Fibroblast of pulmonary artery (primary cell): Measurements from ENCODE around the gene LARGE1.
A peak's percentile ranks its signal among the peaks of the same experiment; 100 is the strongest.

Experiments used
- DNase-seq: peaks from one replicate; pipeline ENCODE4 v3.0.0-alpha.2; 2010; ENCODE audit warnings: low read depth
- H3K4me3 ChIP-seq: replicated peaks from 2 replicates; pipeline ENCODE4 v1.5.1; 2011; ENCODE audit warnings: low read depth, mild to moderate bottlenecking, control low read depth, low read length, moderate library complexity
- CTCF ChIP-seq: IDR thresholded peaks from 2 replicates; pipeline ENCODE4 v1.5.1; 2011; ENCODE audit warnings: mild to moderate bottlenecking, control low read depth, low read length, inconsistent platforms; ENCODE audit errors: missing control alignments

Gene LARGE1

DNA sequence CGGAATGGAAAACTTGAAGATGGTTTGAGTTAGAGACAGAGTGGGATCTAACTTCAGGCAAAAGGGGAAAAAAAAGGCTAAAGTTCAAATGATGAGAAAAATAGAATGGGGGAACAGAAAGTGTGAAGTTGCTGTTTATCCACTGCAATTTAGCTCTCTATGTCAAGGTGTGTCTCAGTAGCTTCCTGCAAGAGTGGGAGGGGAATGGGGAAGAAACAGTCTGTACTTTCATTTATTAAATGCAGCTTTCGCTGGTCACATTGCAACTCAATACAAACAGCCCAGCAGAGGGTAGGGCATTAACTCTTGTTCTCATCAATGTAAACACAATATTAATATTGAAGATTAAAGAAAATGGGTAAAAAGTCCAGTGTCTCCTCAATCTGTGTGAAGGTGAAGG, 647.4 kb downstream of the LARGE1 start:
- H3K4me3 ChIP-seq, result no peak overlapping the region
- DNase-seq, result no peak
- TF ChIP-seq CTCF, result no peak

DNA sequence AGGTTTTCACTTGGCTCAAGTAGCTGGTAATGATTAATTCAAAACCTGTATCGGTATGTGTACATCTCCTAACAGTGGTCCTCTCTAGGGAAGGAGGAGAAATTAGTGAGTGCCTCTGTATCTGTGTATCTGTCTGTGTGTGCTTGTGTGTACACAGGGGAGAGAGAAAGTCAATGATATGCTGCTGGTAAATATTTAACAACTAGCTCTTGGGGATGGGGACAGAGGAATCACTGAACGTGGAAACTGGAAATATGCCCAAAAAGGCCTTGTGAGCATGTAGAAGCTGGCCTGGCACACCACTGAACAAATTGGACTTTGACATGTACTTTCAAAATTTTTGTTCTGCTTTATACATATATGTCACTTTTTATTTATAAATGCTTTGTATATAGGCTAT, 648.1 kb downstream of the LARGE1 start:
- no peak for DNase-seq
- H3K4me3 ChIP-seq, result no peak overlapping the region
- TF ChIP-seq CTCF, result no peak

- peak; percentile 42 for DNase-seq
- TF ChIP-seq CTCF, result no peak
Measured at GRCh38 chr22:33271390-33272161, 648.7 kb downstream of the LARGE1 start.

GRCh38 chr22:33270596-33270995, 649.7 kb downstream of the LARGE1 start:
- DNase-seq, result no peak
- no peak overlapping the region for H3K4me3 ChIP-seq
- no peak for TF ChIP-seq CTCF

More at GRCh38 chr22:33271390-33272161, 648.7 kb downstream of the LARGE1 start:
- H3K4me3 ChIP-seq, result no peak overlapping the region

DNA sequence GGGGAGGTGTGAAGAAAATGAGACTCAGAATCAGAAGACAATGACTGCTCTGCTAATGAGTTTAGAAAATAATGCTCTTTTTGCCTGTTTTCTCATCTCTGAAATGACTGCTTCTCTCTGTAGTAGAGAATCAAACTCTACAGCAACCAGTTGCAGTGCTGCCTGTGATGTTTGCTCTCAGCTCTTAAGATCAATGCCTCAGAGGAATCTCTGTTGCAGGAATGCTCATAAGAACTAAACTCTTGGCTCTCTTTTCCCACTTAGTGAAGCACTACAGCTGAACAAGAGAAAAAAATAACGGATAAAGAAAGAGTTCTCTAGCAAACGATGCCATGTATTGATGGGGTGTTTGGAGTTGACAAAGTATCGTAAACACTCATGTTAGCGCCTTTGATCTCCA, 658.6 kb downstream of the LARGE1 start:
- TF ChIP-seq CTCF, result no peak
- DNase-seq, result no peak
- no peak overlapping the region for H3K4me3 ChIP-seq

DNA sequence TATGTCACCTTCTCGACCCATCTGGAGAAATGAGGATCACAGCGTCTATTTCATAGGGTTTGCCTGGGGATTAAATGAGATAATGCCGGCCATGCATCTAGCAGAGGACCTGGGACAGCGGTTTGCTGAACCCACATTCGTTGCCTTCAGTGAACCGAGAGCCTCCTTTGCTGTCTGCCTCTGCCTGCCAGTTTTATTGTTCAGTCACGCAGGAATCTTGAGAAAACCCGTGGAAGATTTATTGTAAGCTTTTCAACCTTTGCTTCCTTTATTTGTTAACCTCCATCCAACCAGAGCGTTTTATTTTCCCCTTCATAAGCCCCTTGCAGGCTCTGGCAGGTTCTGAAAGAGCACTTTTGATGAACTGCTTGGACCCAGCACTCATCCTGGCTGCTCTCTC, 659.8 kb downstream of the LARGE1 start:
- DNase-seq, result no peak
- no peak for TF ChIP-seq CTCF
- H3K4me3 ChIP-seq, result no peak overlapping the region

DNA sequence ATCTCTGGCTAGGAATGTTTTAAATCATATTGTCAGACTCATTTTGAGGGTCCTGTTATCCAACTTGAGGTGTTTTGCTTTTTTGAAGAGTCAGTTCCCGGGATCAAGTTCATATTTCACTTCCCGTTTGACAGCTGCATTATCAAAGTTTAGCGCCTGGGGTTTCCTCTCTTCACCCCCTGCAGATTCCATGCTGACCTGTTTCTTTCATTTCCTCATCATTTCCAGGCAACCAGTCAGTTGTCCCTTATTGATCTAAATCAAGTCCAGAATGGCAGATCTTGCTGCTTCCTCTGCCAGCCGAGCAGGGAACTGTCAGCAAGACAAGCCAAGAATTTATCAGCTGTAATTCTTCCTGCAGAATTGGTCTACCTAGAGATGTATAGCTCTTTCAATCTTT, 664.5 kb downstream of the LARGE1 start:
- no peak overlapping the region for H3K4me3 ChIP-seq
- no peak for TF ChIP-seq CTCF
- no peak for DNase-seq
